ENCODE measurements around the gene PSMC3IP. TPM values are rescaled to one million over a fixed set of nuclear protein-coding genes. Genes with fewer than 3 reads are reported as not detected.
"Not testable (repeated sequence)": the region's sequence is repeated elsewhere in the genome, so short reads cannot be mapped to it uniquely, and the experiment has no call there.

PSMC3IP gene
- polyA plus RNA-seq, 1 donor from 2014 or later: 22.5 TPM

GRCh38 chr17:42547698-42548069 is 29.8 kb downstream of the PSMC3IP start:
- no peaks in the 10 kb centered on the region for H3K9me2 ChIP-seq (ENCODE audit: insufficient read depth, low read length)
- no peaks in the 10 kb centered on the region for H3K36me3 ChIP-seq (ENCODE audit: insufficient read depth, low read length)
- no peak overlapping the region for H3K4me3 ChIP-seq (ENCODE audit: low read length)
- no peaks in the 10 kb centered on the region for H3K9me3 ChIP-seq (ENCODE audit: low read length)
- no peaks in the 10 kb centered on the region for H3K79me2 ChIP-seq (replicated peaks; ENCODE audit: insufficient read depth, low read length)
- TF ChIP-seq SMC3 (conservative IDR thresholded peaks at IDR 0.05; ENCODE audit: poor library complexity): no peak
- no peak for TF ChIP-seq EP300 (conservative IDR thresholded peaks at IDR 0.05; ENCODE audit: poor library complexity, severe bottlenecking)
- H4K20me1 ChIP-seq (ENCODE audit: insufficient read depth): no peaks in the 10 kb centered on the region
- H3F3A ChIP-seq (ENCODE audit: insufficient read depth, low read length, poor library complexity, severe bottlenecking): no peaks in the 10 kb centered on the region
- H2AFZ ChIP-seq (ENCODE audit: low read depth, low read length): no peak overlapping the region
- no peak overlapping the region for H3K27ac ChIP-seq (ENCODE audit: low read length)
- H3K4me2 ChIP-seq (ENCODE audit: low read length): no peak overlapping the region
- no peaks in the 10 kb centered on the region for H3K27me3 ChIP-seq (ENCODE audit: insufficient read depth, low read depth, low read length)
- no peak overlapping the region for H3K9ac ChIP-seq (ENCODE audit: low read length)

DNA sequence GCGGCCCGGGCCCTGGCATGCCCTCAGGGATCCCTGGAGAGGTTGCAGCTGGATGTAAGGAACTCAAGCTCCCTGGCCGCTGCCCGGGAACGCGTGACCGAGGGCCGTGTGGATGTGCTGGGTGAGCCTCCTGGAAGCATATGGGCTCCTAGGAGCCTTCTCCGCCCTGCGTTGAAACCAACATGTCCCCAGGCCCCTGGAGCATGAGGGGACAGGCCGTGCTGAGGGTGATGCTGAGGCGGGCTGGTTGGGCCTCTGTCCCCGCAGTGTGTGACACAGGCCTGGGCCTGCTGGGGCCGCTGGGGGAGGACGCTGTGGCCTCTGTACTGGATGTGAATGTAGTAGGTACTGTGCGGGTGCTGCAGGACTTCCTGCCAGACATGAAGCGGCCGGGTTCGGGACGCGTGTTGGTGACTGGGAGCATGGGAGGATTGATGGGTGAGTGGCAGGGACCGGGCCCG is 30.5 kb downstream of the PSMC3IP start:
- no peak overlapping the region for H3K4me2 ChIP-seq (ENCODE audit: low read length)
- H3K27me3 ChIP-seq (ENCODE audit: insufficient read depth, low read depth, low read length): no peaks in the 10 kb centered on the region
- no peak overlapping the region for H3K27ac ChIP-seq (ENCODE audit: low read length)
- H4K20me1 ChIP-seq (ENCODE audit: insufficient read depth): no peaks in the 10 kb centered on the region
- no peaks in the 10 kb centered on the region for H3K9me3 ChIP-seq (ENCODE audit: low read length)
- no peaks in the 10 kb centered on the region for H3F3A ChIP-seq (ENCODE audit: insufficient read depth, low read length, poor library complexity, severe bottlenecking)
- H3K9me2 ChIP-seq (ENCODE audit: insufficient read depth, low read length): no peaks in the 10 kb centered on the region
- H3K36me3 ChIP-seq (ENCODE audit: insufficient read depth, low read length): no peaks in the 10 kb centered on the region
- no peak overlapping the region for H2AFZ ChIP-seq (ENCODE audit: low read depth, low read length)
- TF ChIP-seq EP300 (conservative IDR thresholded peaks at IDR 0.05; ENCODE audit: poor library complexity, severe bottlenecking): no peak
- TF ChIP-seq RAD21 (conservative IDR thresholded peaks at IDR 0.05): no peak
- no peak for TF ChIP-seq MXI1 (conservative IDR thresholded peaks at IDR 0.05; ENCODE audit: poor library complexity, severe bottlenecking)
- TF ChIP-seq EZH2 (IDR thresholded peaks at IDR 0.05; ENCODE audit: borderline replicate concordance, insufficient read depth, low read length, poor library complexity, severe bottlenecking): no peak
- TF ChIP-seq, protein P1, sequence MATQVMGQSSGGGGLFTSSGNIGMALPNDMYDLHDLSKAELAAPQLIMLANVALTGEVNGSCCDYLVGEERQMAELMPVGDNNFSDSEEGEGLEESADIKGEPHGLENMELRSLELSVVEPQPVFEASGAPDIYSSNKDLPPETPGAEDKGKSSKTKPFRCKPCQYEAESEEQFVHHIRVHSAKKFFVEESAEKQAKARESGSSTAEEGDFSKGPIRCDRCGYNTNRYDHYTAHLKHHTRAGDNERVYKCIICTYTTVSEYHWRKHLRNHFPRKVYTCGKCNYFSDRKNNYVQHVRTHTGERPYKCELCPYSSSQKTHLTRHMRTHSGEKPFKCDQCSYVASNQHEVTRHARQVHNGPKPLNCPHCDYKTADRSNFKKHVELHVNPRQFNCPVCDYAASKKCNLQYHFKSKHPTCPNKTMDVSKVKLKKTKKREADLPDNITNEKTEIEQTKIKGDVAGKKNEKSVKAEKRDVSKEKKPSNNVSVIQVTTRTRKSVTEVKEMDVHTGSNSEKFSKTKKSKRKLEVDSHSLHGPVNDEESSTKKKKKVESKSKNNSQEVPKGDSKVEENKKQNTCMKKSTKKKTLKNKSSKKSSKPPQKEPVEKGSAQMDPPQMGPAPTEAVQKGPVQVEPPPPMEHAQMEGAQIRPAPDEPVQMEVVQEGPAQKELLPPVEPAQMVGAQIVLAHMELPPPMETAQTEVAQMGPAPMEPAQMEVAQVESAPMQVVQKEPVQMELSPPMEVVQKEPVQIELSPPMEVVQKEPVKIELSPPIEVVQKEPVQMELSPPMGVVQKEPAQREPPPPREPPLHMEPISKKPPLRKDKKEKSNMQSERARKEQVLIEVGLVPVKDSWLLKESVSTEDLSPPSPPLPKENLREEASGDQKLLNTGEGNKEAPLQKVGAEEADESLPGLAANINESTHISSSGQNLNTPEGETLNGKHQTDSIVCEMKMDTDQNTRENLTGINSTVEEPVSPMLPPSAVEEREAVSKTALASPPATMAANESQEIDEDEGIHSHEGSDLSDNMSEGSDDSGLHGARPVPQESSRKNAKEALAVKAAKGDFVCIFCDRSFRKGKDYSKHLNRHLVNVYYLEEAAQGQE (IDR thresholded peaks at IDR 0.05; ENCODE audit: borderline replicate concordance): no peak
- TF ChIP-seq SMC3 (conservative IDR thresholded peaks at IDR 0.05; ENCODE audit: poor library complexity): no peak
- TF ChIP-seq CTCF (IDR thresholded peaks at IDR 0.05; ENCODE audit: poor library complexity, severe bottlenecking): no peak
- TF ChIP-seq POLR2AphosphoS5 (IDR thresholded peaks at IDR 0.05): no peak
- TF ChIP-seq TAF1 (IDR thresholded peaks at IDR 0.05; ENCODE audit: low read depth): no peak
- no peak overlapping the region for H3K9ac ChIP-seq (ENCODE audit: low read length)
- H3K4me3 ChIP-seq (ENCODE audit: low read length): no peak overlapping the region
- no peaks in the 10 kb centered on the region for H3K79me2 ChIP-seq (replicated peaks; ENCODE audit: insufficient read depth, low read length)

GRCh38 chr17:42545755-42546505 is 31.6 kb downstream of the PSMC3IP start:
- H4K20me1 ChIP-seq (ENCODE audit: insufficient read depth); H3K9ac ChIP-seq (ENCODE audit: low read length); H2AFZ ChIP-seq (ENCODE audit: low read depth, low read length); H3K9me2 ChIP-seq (ENCODE audit: insufficient read depth, low read length); H3F3A ChIP-seq (ENCODE audit: insufficient read depth, low read length, poor library complexity, severe bottlenecking); H3K27me3 ChIP-seq (ENCODE audit: insufficient read depth, low read depth, low read length); H3K4me2 ChIP-seq (ENCODE audit: low read length); H3K36me3 ChIP-seq (ENCODE audit: insufficient read depth, low read length); H3K4me3 ChIP-seq (ENCODE audit: low read length); H3K9me3 ChIP-seq (ENCODE audit: low read length); H3K79me2 ChIP-seq (replicated peaks; ENCODE audit: insufficient read depth, low read length); H3K27ac ChIP-seq (ENCODE audit: low read length): not testable (repeated sequence)
